ENCODE data around the gene ARPC2. TPM values are rescaled to one million over a fixed set of nuclear protein-coding genes. Genes with fewer than 3 reads are reported as not detected.

The ARPC2 gene
- total RNA-seq, 4 donors from 2014 or later, result 181 to 231 (median 193) TPM

- Histone ChIP-seq H3K4me3 (no peak overlapping the region), H3K4me1 (peaks cover 21 to 27% of the 10 kb centered on the region in 2 donors), H3K9me3 (no peaks in the 10 kb centered on the region), H3K27ac (no peak overlapping the region), H3K36me3 (no peaks in the 10 kb centered on the region), H3K27me3 (no peaks in the 10 kb centered on the region)
- ATAC-seq, result no peak
- no peak for TF ChIP-seq POLR2A (IDR thresholded peaks at IDR 0.05)
- TF ChIP-seq, protein P1, sequence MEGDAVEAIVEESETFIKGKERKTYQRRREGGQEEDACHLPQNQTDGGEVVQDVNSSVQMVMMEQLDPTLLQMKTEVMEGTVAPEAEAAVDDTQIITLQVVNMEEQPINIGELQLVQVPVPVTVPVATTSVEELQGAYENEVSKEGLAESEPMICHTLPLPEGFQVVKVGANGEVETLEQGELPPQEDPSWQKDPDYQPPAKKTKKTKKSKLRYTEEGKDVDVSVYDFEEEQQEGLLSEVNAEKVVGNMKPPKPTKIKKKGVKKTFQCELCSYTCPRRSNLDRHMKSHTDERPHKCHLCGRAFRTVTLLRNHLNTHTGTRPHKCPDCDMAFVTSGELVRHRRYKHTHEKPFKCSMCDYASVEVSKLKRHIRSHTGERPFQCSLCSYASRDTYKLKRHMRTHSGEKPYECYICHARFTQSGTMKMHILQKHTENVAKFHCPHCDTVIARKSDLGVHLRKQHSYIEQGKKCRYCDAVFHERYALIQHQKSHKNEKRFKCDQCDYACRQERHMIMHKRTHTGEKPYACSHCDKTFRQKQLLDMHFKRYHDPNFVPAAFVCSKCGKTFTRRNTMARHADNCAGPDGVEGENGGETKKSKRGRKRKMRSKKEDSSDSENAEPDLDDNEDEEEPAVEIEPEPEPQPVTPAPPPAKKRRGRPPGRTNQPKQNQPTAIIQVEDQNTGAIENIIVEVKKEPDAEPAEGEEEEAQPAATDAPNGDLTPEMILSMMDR (IDR thresholded peaks at IDR 0.05 in 4 of 5, conservative IDR thresholded peaks at IDR 0.05 in 1 of 5), result no peak
- in situ Hi-C loops (cut with MboI; ENCODE audit: low sequenced_read_pairs in 4 of 4), result loop anchor here in 3 of 4 donors (25.0 kb wide), 1 partner anchor 368 kb away; the partner anchor contains the start of genes BCS1L (in 3 of the 3), RNF25 (in 3 of the 3), STK36 (in 3 of the 3) and ZNF142 (in 3 of the 3)
- DNase-seq, result no peak
- intact Hi-C loops (cut with DNase I; ENCODE audit: low total_unique reads), result loop anchor here (5.0 kb wide), 2 partner anchors 273 to 363 kb away; partner anchors contain the start of genes BCS1L, CNOT9, USP37 and ZNF142
Measured at GRCh38 chr2:218294430-218295022, 77.5 kb downstream of the ARPC2 start.

DNA sequence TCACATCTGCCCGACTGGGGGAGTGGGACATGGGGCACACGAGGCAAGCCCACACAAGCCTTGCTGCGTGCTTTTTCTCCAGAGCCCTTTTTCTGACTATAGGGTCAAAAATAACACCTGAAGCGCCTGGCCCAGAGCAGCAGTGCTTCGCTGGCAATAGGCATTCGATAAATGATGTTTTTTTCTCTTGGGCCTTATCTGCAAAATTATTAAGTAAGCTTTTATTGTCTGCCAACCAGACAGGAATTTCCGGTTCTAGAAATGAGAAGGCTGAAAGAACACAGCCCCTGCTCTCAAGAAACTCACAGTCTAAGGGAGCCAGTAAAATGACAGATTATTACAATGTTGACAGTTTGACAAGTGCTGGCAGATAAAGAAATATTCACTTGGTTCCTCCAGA lies 78.0 kb downstream of the ARPC2 start:
- TF ChIP-seq POLR2A (IDR thresholded peaks at IDR 0.05), result no peak
- TF ChIP-seq, protein P1 (IDR thresholded peaks at IDR 0.05 in 4 of 5, conservative IDR thresholded peaks at IDR 0.05 in 1 of 5), result no peak
- H3K36me3 ChIP-seq, result no peaks in the 10 kb centered on the region
- ATAC-seq (no peak), DNase-seq (no peak)
- no peak overlapping the region for H3K4me3 ChIP-seq
- H3K27ac ChIP-seq, result no peak overlapping the region
- H3K27me3 ChIP-seq, result no peaks in the 10 kb centered on the region
- intact Hi-C loops (cut with DNase I; ENCODE audit: low total_unique reads) (no loop called here), in situ Hi-C loops (cut with MboI; ENCODE audit: low sequenced_read_pairs in 4 of 4) (loop anchor here in 3 of 4 donors (25.0 kb wide), 1 partner anchor 367 kb away; the partner anchor contains the start of genes BCS1L (in 3 of the 3), RNF25 (in 3 of the 3), STK36 (in 3 of the 3) and ZNF142 (in 3 of the 3))
- H3K4me1 ChIP-seq, result peaks cover 16 to 22% of the 10 kb centered on the region in 2 donors
- no peaks in the 10 kb centered on the region for H3K9me3 ChIP-seq

DNA sequence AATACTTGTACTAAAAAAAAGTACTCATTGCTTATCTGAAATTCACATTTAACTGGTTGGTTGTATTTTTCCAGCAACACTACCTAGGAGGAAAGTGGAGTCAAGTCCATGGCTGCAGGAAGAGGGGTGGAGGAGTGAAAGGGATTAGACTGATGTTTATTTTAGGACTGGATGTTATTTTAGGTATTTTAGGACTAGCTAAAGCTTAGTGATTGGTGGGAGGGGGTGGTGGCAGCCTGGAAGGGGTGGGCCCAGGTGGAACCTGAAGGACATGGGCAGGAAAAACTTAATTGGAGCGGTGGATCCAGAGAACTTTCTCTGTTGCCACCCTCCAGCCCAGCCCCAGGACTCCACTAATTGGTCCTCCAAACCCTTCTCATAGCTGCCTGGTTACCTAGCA lies 79.2 kb downstream of the ARPC2 start:
- intact Hi-C loops (cut with DNase I; ENCODE audit: low total_unique reads) (no loop called here), in situ Hi-C loops (cut with MboI; ENCODE audit: low sequenced_read_pairs in 4 of 4) (loop anchor here in 3 of 4 donors (25.0 kb wide), 1 partner anchor 366 kb away; the partner anchor contains the start of genes BCS1L (in 3 of the 3), RNF25 (in 3 of the 3), STK36 (in 3 of the 3) and ZNF142 (in 3 of the 3))

GRCh38 chr2:218296847-218297246 lies 79.9 kb downstream of the ARPC2 start:
- intact Hi-C loops (cut with DNase I; ENCODE audit: low total_unique reads), result no loop called here

More for the DNA sequence above, 79.2 kb downstream of the ARPC2 start:
- TF ChIP-seq, protein P1 (IDR thresholded peaks at IDR 0.05 in 4 of 5, conservative IDR thresholded peaks at IDR 0.05 in 1 of 5), result no peak
- TF ChIP-seq POLR2A (IDR thresholded peaks at IDR 0.05), result no peak
- Histone ChIP-seq H3K9me3 (no peaks in the 10 kb centered on the region), H3K36me3 (no peaks in the 10 kb centered on the region), H3K4me1 (peaks cover 5 to 10% of the 10 kb centered on the region in 2 donors), H3K27me3 (no peaks in the 10 kb centered on the region), H3K4me3 (no peak overlapping the region), H3K27ac (no peak overlapping the region)
- ATAC-seq, result no peak
- DNase-seq, result no peak

More at GRCh38 chr2:218296847-218297246, 79.9 kb downstream of the ARPC2 start:
- in situ Hi-C loops (cut with MboI; ENCODE audit: low sequenced_read_pairs in 4 of 4), result loop anchor here in 3 of 4 donors (25.0 kb wide), 1 partner anchor 365 kb away; the partner anchor contains the start of genes BCS1L (in 3 of the 3), RNF25 (in 3 of the 3), STK36 (in 3 of the 3) and ZNF142 (in 3 of the 3)
- TF ChIP-seq POLR2A (IDR thresholded peaks at IDR 0.05), result no peak
- TF ChIP-seq, protein P1 (IDR thresholded peaks at IDR 0.05 in 4 of 5, conservative IDR thresholded peaks at IDR 0.05 in 1 of 5), result no peak
- Histone ChIP-seq H3K4me3 (no peak overlapping the region), H3K9me3 (no peaks in the 10 kb centered on the region), H3K27me3 (no peaks in the 10 kb centered on the region), H3K36me3 (no peaks in the 10 kb centered on the region), H3K27ac (no peak overlapping the region), H3K4me1 (peaks cover 0 to 6% of the 10 kb centered on the region in 2 donors)
- no peak for ATAC-seq
- no peak for DNase-seq

Data from gastrocnemius medialis (tissue), 4 donors.